ENCODE data around the gene ZIM2. TPM values are rescaled to one million over a fixed set of nuclear protein-coding genes. Genes with fewer than 3 reads are reported as not detected.
"Not testable (repeated sequence)": the region's sequence is repeated elsewhere in the genome, so short reads cannot be mapped to it uniquely, and the experiment has no call there.

Gene ZIM2
- not detected for total RNA-seq

GRCh38 chr19:56840451-56841192, at the start of gene ZIM2, which contains the start of gene PEG3:
Gene ZIM2, minus strand, starts transcription at chr19:56840726. Its CDS starts 16,449 bp downstream, at chr19:56824277.
Gene PEG3, minus strand, starts transcription at chr19:56840726. Its CDS starts 16,071 bp downstream, at chr19:56824655.
- Mint-ChIP-seq H3K36me3 (peaks cover 26% of the 10 kb centered on the region), H3K4me1 (no peaks in the 10 kb centered on the region), H3K4me3 (no peak within 1 kb of the TSS), H3K27ac (no peak within 1 kb of the TSS), H3K27me3 (peaks cover 46% of the 10 kb centered on the region), H3K9me3 (peaks cover 26% of the 10 kb centered on the region)
- no peak for DNase-seq

GRCh38 chr19:56885173-56885985, 44.9 kb upstream of the ZIM2 start:
- no peak for DNase-seq
- Mint-ChIP-seq H3K27ac (no peak overlapping the region), H3K4me3 (no peak overlapping the region), H3K9me3 (peaks cover 30% of the 10 kb centered on the region), H3K27me3 (no peaks in the 10 kb centered on the region), H3K36me3 (peaks cover 4% of the 10 kb centered on the region), H3K4me1 (no peaks in the 10 kb centered on the region)

- Mint-ChIP-seq H3K27me3 (no peaks in the 10 kb centered on the region), H3K36me3 (peaks cover 3% of the 10 kb centered on the region), H3K4me1 (no peaks in the 10 kb centered on the region), H3K4me3 (no peak overlapping the region), H3K9me3 (peaks cover 28% of the 10 kb centered on the region), H3K27ac (no peak overlapping the region)
- no peak for DNase-seq
These were observed 43.9 kb upstream of the ZIM2 start for GRCh38 chr19:56884441-56884840.

DNA sequence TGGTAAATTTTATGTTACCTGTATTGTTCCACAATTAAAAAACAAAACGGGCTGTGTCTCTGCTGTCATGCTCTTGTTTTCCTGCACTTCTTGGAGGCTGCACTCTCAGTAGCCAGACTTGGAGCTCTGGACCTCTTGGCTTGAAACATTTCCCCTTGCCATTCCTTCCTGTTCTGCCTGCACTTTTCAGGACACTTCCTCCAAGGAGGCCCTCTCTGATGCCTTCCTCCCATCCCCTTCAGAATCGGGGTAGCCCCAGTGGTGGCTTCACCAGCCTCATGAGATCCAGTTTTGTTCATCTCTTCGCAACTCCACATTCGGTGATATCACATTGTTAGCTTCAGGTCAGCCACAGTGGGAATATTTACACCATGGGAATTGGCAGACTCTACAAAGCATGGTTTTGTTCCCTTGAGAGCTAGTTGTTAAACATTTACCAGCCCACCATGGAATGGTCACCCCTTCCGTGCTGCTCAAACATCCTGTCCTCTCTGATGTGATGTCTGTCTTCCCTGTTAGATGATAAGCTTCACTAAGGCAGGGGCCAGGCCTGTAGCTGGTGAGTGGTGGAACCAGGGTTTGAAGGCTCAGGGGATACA, 40.2 kb upstream of the ZIM2 start:
- Mint-ChIP-seq H3K27ac (no peak overlapping the region), H3K36me3 (peaks cover 3% of the 10 kb centered on the region), H3K4me3 (no peak overlapping the region), H3K27me3 (no peaks in the 10 kb centered on the region), H3K9me3 (peaks cover 22% of the 10 kb centered on the region), H3K4me1 (no peaks in the 10 kb centered on the region)
- DNase-seq, result no peak

- Mint-ChIP-seq H3K27ac (no peak overlapping the region), H3K9me3 (peaks cover 31% of the 10 kb centered on the region)
These were observed 36.7 kb upstream of the ZIM2 start for GRCh38 chr19:56877069-56877715.

GRCh38 chr19:56875717-56876116, 35.2 kb upstream of the ZIM2 start:
- no peaks in the 10 kb centered on the region for H3K4me1 Mint-ChIP-seq
- H3K27me3 Mint-ChIP-seq, result no peaks in the 10 kb centered on the region
- H3K9me3 Mint-ChIP-seq, result peaks cover 26% of the 10 kb centered on the region
- no peak overlapping the region for H3K4me3 Mint-ChIP-seq
- H3K36me3 Mint-ChIP-seq, result no peaks in the 10 kb centered on the region
- DNase-seq, result no peak
- no peak overlapping the region for H3K27ac Mint-ChIP-seq

More at GRCh38 chr19:56877069-56877715, 36.7 kb upstream of the ZIM2 start:
- DNase-seq, result no peak
- Mint-ChIP-seq H3K27me3 (no peaks in the 10 kb centered on the region), H3K36me3 (peaks cover under 1% of the 10 kb centered on the region), H3K4me3 (no peak overlapping the region), H3K4me1 (no peaks in the 10 kb centered on the region)

- no peaks in the 10 kb centered on the region for H3K27me3 Mint-ChIP-seq
- H3K9me3 Mint-ChIP-seq, result peaks cover 31% of the 10 kb centered on the region
- no peak overlapping the region for H3K27ac Mint-ChIP-seq
- no peak overlapping the region for H3K4me3 Mint-ChIP-seq
- H3K36me3 Mint-ChIP-seq, result peaks cover 3% of the 10 kb centered on the region
- DNase-seq, result no peak
- no peaks in the 10 kb centered on the region for H3K4me1 Mint-ChIP-seq
These were observed 34.0 kb upstream of the ZIM2 start for GRCh38 chr19:56874530-56874929.

DNA sequence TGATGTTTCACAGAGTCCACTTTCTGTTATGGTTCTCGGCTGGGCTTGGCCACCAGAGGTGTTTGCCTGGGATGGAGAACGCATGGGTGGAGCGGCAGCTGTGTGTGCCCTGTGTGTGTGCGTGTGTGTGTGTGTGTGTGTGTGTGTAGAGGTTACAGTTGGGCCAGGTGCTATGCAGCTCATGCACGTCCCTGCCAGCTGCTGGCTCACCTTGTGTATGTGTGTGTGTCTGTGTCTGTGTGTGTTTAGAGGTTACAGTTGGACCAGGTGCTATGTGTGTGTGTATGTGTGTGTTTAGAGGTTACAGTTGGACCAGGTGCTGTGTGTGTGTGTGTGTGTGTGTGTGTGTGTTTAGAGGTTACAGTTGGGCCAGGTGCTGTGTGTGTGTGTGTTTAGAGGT, 33.0 kb upstream of the ZIM2 start:
- Mint-ChIP-seq H3K4me3 (no peak overlapping the region), H3K36me3 (peaks cover 3% of the 10 kb centered on the region), H3K4me1 (no peaks in the 10 kb centered on the region), H3K27me3 (no peaks in the 10 kb centered on the region), H3K9me3 (peaks cover 31% of the 10 kb centered on the region), H3K27ac (no peak overlapping the region)
- DNase-seq, result no peak

DNA sequence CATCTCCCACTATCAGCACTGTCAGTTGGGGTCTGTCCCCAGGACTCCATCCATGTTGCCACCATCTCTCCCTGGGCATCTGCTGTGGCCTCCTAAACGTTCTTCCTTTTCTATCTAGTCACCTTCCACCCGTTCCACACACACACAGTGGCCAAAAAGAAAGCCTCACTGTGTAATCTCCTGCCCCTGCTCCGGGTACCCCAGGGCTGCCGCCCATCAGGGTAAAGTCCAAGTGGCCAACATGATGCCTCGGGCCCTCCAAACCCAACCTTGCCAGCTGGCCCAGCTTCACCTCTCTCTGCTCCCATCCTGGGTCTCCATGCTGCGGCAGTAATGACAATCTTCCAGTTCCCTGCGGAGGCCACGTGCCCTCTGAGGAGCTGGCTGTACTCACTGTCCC, 29.4 kb upstream of the ZIM2 start:
- Mint-ChIP-seq H3K9me3 (peaks cover 31% of the 10 kb centered on the region), H3K4me1 (no peaks in the 10 kb centered on the region), H3K27me3 (no peaks in the 10 kb centered on the region), H3K27ac (no peak overlapping the region), H3K36me3 (peaks cover 3% of the 10 kb centered on the region), H3K4me3 (no peak overlapping the region)
- DNase-seq, result no peak

- H3K9me3 Mint-ChIP-seq, result peaks cover 26% of the 10 kb centered on the region
- no peak overlapping the region for H3K27ac Mint-ChIP-seq
- no peaks in the 10 kb centered on the region for H3K4me1 Mint-ChIP-seq
- peaks cover 6% of the 10 kb centered on the region for H3K27me3 Mint-ChIP-seq
- peaks cover 3% of the 10 kb centered on the region for H3K36me3 Mint-ChIP-seq
- no peak for DNase-seq
- no peak overlapping the region for H3K4me3 Mint-ChIP-seq
These were observed 27.9 kb upstream of the ZIM2 start for GRCh38 chr19:56868446-56868845.

GRCh38 chr19:56866538-56866937, 26.0 kb upstream of the ZIM2 start:
- Mint-ChIP-seq H3K27ac (no peak overlapping the region), H3K36me3 (peaks cover 3% of the 10 kb centered on the region), H3K9me3 (peaks cover 27% of the 10 kb centered on the region), H3K27me3 (peaks cover 6% of the 10 kb centered on the region), H3K4me3 (no peak overlapping the region), H3K4me1 (no peaks in the 10 kb centered on the region)
- no peak for DNase-seq

DNA sequence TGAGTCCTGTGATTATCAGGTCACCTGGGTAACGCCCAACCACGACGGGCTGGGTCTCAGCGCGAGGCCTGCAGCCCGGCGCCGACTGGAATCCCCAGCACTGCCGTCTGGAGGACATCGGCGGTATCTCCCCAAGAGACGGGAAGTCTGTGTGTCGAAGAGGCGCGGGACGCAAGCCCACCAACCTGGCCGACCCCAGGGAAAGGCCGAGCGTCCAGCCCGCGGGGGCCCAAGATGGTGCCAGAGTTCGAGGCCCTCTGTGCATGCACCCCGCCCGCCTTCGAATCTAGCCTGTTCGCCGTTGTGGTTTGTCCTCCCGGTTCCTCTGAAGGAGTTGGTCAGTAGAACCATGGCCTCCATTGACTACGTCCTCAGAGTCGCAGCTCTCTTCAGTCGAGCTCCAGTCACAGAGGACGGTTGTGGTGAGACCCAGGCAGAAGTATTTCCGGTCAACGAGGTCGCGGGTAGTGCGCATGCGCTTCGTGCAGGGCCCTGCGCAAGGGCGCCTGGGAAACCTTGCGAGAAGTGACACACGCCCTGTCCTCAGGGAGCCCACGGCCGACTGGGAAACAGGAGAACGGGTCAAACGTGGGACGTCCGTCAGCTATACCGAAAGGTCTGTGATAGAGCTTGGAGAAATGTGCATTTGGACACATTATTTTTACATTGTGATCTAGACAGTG, 24.1 kb upstream of the ZIM2 start:
- no peak overlapping the region for H3K27ac Mint-ChIP-seq
- H3K36me3 Mint-ChIP-seq, result no peaks in the 10 kb centered on the region
- peaks cover 9% of the 10 kb centered on the region for H3K27me3 Mint-ChIP-seq
- DNase-seq, result no peak
- no peaks in the 10 kb centered on the region for H3K4me1 Mint-ChIP-seq
- peaks cover 20% of the 10 kb centered on the region for H3K9me3 Mint-ChIP-seq
- H3K4me3 Mint-ChIP-seq, result no peak overlapping the region

- H3K27me3 Mint-ChIP-seq, result peaks cover 9% of the 10 kb centered on the region
- no peaks in the 10 kb centered on the region for H3K4me1 Mint-ChIP-seq
- H3K36me3 Mint-ChIP-seq, result no peaks in the 10 kb centered on the region
- no peak for DNase-seq
- H3K4me3 Mint-ChIP-seq, result no peak overlapping the region
- H3K27ac Mint-ChIP-seq, result no peak overlapping the region
- peaks cover 22% of the 10 kb centered on the region for H3K9me3 Mint-ChIP-seq
These were observed 22.2 kb upstream of the ZIM2 start for GRCh38 chr19:56862741-56863140.

DNA sequence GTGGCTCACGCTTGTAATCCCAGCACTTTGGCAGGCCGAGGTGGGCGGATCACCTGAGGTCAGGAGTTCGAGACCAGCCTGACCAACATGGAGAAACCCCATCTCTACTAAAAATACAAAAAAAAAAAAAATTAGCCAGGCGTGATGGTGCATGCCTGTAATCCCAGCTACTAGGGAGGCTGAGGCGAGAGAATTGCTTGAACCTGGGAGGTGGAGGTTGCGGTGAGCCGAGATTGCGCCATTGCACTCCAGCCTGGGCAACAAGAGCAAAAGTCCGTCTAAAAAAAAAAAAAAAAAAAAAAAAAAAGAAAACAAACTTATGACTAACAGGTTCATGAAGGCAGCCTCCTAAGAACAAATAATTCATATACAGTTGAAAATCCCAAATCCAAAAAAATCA, 19.9 kb upstream of the ZIM2 start:
- not testable (repeated sequence) for H3K4me1 Mint-ChIP-seq, DNase-seq, H3K27ac Mint-ChIP-seq, H3K36me3 Mint-ChIP-seq, H3K4me3 Mint-ChIP-seq
- Mint-ChIP-seq H3K27me3 (peaks cover 13% of the 10 kb centered on the region), H3K9me3 (peaks cover 13% of the 10 kb centered on the region)

Data from activated naive CD8-positive, alpha-beta T cell treated with anti-CD3 and anti-CD28 coated beads for 36 hours (primary cell).